H1 (cell line): ENCODE results near the gene MFRP. TPM values are rescaled to one million over a fixed set of nuclear protein-coding genes. Genes with fewer than 3 reads are reported as not detected.

Source experiments
- ATF2 ChIP-seq: IDR thresholded peaks from 2 replicates; pipeline ENCODE4 v1.6.1; 2012; ENCODE audit warnings: low read length, inconsistent platforms
- BRCA1 ChIP-seq: IDR thresholded peaks from 2 replicates; pipeline ENCODE4 v1.6.1; 2012; ENCODE audit warnings: low read depth, low read length, improper control_type of control experiment
- EZH2 ChIP-seq: fragments of 200-600 bp; sonication (generic); IDR thresholded peaks from 2 replicates; pipeline ENCODE4 v1.7.1; 2012; ENCODE audit warnings: low read depth, mild to moderate bottlenecking, moderate library complexity, low read length, inconsistent platforms; ENCODE audit not compliant: severe bottlenecking
- HDAC2 ChIP-seq, 2 experiments: fragments of 300-600 bp in 1 of 2; sonication (generic) in 1 of 2; IDR thresholded peaks; 2 replicates each; pipeline ENCODE4 v1.6.1; 2011 to 2012; ENCODE audit warnings: low read depth in 2 of 2, low read length in 2 of 2, mild to moderate bottlenecking in 2 of 2, moderate library complexity in 2 of 2, borderline replicate concordance in 1 of 2, inconsistent platforms in 1 of 2
- MAFK ChIP-seq: IDR thresholded peaks from 2 replicates; pipeline ENCODE4 v1.6.1; 2012; ENCODE audit warnings: low read depth, mild to moderate bottlenecking, improper control_type of control experiment, low read length
- RAD21 ChIP-seq, 2 experiments: IDR thresholded peaks in 1 of 2; conservative IDR thresholded peaks in 1 of 2; 2 replicates each; pipeline ENCODE4 v1.6.1; 2011; ENCODE audit warnings: low read depth in 2 of 2, low read length in 2 of 2, improper control_type of control experiment in 1 of 2, inconsistent platforms in 1 of 2, mild to moderate bottlenecking in 1 of 2, moderate library complexity in 1 of 2
- TCF12 ChIP-seq: IDR thresholded peaks from 2 replicates; pipeline ENCODE4 v1.6.1; 2011; ENCODE audit warnings: low read depth, mild to moderate bottlenecking, low read length
- TEAD4 ChIP-seq: IDR thresholded peaks from 2 replicates; pipeline ENCODE4 v1.6.1; 2012; ENCODE audit warnings: low read depth, low read length, inconsistent platforms, mixed read lengths
- polyA plus RNA-seq, 7 experiments: library from polyadenylated mRNA; depleted of rRNA in 3 of 7; stranded (reverse) in 5 of 7; unstranded in 2 of 7; fragments of >200 nt in 5 of 7; fragments of 200-250 nt in 2 of 7; gene quantifications; 1 replicate in 5 of 7; 2 replicates in 1 of 7; 4 replicates in 1 of 7; pipeline versions ENCODE4 v1.2.1 to v1.2.3, GENCODE V29; 2011 to 2013; ENCODE audit warnings: missing spikeins in 2 of 7, mixed read lengths in 2 of 7
- total RNA-seq: library from RNA; stranded (reverse); fragmentation: NEBNext Ultra II Directional; extraction: Animal tissue kit (Norgen Biotek cat#: 25700); gene quantifications from 2 replicates; pipeline ENCODE4 v1.2.1, GENCODE V29; 2021
- TF ChIP-seq, protein P1 (sequence below): IDR thresholded peaks from 2 replicates; pipeline ENCODE4 v1.6.1; 2012; ENCODE audit warnings: inconsistent platforms

Gene MFRP
- total and polyA plus RNA-seq, 2 of the 8 experiments (the other 6 are each of a cell fraction or from before 2014, with no cell fraction given) = 0.02 TPM; not detected in 1

DNA sequence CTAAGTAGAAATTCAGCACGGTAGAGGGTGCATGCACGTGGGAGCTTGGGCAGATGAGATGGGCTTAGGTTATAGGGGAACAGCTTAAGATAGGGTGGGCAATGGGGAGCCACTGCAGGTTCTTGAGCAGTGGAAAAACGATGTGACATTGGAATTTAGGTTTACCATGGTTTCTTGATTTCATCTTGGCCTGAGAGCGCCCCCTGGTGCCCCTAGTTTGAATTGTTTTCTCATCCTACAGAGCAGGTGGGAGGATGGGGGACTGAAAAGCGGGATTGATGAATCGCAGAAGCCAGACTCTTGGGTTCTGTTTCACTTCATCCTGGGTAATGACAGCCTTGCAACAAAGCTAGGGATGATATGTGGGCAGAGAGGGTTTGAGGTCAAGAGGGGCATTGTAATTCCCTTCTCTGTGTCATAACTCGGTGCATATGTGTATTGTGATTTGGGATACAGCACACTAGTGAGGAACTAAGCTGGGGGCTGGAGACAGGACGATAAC lies 22.9 kb downstream of the MFRP start (continued):
- TF ChIP-seq RAD21 (IDR thresholded peaks at IDR 0.05 in 1 of 2, conservative IDR thresholded peaks at IDR 0.05 in 1 of 2; ENCODE audit: low read depth in 2 of 2, low read length in 2 of 2) (peak; percentile 78 to 82), BRCA1 (no peak), MAFK (0 out of 2 replicates have a peak, but pooled peaks have one; percentile 25), EZH2 (no peak), TCF12 (0 out of 2 replicates have a peak, but pooled peaks have one; percentile 33), HDAC2 (IDR thresholded peaks at IDR 0.05; ENCODE audit: borderline replicate concordance in 1 of 2, low read depth in 2 of 2, low read length in 2 of 2) (peak; percentile 22 to 99; a peak in 2 of 4 replicates), TEAD4 (peak; percentile 79; the same call in 1 of the 2 replicates), ATF2 (peak; percentile 71; the same call in 1 of the 2 replicates)
- TF ChIP-seq, protein P1, sequence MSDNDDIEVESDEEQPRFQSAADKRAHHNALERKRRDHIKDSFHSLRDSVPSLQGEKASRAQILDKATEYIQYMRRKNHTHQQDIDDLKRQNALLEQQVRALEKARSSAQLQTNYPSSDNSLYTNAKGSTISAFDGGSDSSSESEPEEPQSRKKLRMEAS = peak; percentile 55
